G401.6 (cell line): ENCODE results near the gene CHRNA4.
"Not testable (repeated sequence)": the region's sequence is repeated elsewhere in the genome, so short reads cannot be mapped to it uniquely, and the experiment has no call there.

Experiments used
- FAIRE-seq: peaks from 2 replicates; lab custom pipeline; 2012; peaks lifted over from hg19 to GRCh38; lab: Jason Lieb, UNC

The CHRNA4 gene

DNA sequence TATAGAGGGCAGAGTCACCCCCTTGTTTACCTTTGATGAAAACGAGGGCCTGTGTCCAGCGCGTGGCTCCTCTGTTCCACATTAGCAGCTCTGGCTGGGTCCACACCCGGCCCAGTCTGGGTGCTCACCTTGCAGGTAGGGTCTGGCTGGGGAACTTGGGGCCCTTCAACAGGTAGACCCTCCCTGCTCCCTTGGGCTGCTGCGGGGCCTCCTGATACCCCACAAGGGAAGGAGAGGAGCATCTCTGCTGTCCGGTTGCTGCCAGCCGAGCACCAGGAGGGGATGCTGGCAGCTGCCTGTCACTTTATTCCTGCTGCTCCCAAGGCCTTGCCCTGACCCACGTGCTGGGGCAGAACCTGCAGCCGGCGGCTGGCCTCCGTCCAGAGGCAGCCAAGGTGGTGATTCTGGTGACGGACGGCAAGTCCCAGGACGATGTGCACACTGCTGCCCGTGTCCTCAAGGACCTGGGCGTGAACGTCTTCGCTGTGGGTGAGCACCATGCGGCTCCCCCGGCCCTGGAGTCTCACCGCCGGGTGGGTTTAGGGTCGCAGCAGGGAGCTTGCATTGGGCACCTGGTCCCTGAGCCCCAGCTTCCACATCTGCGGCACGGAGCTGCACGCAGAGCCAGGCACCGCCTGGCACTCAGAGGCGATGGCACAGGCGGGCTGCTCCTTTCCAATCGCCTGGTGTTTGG lies 52.8 kb downstream of the CHRNA4 start:
- FAIRE-seq: no peak

GRCh38 chr20:63307538-63308217 lies 53.5 kb downstream of the CHRNA4 start:
- no peak for FAIRE-seq

- FAIRE-seq: no peak
Observed at GRCh38 chr20:63306673-63307537, 54.2 kb downstream of the CHRNA4 start.

GRCh38 chr20:63305933-63306672 lies 55.0 kb downstream of the CHRNA4 start:
- not testable (repeated sequence) for FAIRE-seq

DNA sequence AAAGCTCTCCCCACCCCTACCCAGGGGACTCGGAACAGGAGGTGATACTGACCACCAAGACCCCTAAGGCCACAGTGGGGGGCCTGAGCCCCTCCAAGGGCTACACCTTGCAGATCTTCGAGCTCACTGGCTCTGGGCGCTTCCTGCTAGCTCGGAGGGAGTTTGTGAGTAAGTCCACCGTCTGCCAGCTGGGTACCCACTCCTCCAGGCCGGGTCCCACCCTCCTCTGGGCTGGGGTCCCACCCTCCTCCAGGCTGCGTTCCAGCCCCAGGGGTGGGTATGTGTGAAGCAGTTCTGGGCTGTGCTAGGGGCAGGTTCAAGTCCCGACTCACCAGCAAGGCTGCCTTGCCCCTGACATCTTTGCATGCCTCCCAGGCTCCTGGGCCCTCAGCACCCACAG lies 55.8 kb downstream of the CHRNA4 start:
- FAIRE-seq: no peak

DNA sequence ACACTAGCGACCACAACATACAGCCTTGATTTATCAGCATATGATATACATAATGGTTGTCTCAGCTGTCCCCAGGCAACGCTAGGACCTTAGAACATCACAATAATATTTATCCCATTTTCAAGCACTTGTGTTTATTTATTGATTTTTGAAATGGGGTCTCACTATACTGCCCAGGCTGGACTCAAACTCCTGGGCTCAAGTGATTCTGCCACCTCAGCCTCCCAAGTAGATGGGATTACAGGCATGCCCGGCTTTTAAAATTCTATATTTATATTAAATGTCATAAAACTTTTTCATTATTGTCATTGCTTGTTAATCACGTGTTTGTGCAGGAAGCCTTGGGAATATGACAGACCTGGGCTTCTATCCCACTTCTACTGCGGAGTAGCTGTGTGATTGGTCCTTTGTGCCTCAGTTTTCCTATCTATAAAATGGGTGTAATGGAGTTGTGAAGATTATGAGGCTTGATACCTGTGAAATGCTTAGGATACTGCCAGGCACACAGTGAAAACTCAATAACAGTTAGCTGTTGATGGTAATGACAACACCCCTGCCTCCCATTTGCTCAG lies 58.0 kb downstream of the CHRNA4 start:
- FAIRE-seq: no peak

GRCh38 chr20:63301671-63302070 lies 59.5 kb downstream of the CHRNA4 start:
- FAIRE-seq: peak; percentile 55

GRCh38 chr20:63298731-63299312 lies 62.3 kb downstream of the CHRNA4 start:
- no peak for FAIRE-seq

DNA sequence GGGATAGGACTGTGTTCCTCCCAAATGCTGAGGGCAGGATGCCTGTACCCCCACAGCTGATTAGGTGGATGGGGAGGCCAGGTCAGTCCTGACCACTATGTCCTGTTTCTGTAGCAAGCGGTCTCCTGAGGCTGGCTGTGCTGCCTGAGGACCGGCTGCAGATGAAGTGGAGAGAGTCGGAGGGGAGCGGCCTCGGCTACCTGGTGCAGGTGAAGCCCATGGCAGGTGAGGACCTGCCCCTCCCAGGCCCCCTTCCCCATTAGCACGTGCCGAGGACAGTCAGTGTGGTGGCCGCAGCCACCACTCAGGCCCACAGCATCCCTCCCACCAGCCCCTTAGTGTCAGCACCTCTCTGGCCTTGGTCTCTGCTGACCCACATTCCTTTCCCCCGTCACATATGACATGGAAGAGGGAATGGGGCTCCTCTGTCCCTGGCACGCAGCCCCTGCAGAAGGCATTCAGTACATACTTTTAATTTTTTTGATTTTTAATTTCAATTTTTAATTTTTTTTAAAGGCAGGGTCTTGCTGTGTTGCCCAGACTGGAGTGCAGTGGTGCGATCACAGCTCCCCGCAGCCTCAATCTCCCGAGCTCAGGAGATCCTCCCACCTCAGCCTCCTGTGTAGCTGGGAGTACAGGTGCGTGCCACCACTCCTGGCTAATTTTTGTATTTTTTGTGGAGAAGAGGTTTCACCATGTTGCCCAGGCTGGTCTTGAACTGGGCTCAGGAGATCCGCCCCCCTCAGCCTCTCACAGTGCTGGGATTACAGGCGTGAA lies 63.2 kb downstream of the CHRNA4 start:
- no peak for FAIRE-seq

DNA sequence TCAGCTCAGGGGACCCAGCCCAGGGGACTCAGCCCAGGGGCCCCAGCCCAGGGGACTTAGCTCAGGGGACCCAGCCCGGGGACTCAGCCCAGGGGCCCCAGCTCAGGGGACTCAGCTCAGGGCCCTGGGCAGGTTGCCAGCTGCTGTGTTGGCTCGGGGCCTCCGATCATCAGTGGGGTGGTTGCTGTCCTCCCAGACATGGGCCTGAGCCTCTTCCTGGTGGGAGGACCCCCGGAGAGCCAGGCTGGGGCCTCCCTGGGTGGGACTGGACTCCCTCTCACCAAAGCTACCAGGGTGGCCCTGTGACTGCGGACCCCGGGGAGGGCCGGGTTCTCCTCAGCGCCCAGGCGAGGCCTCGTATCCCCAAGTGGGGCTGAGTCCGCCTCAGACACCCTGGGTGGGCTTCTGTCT lies 63.8 kb downstream of the CHRNA4 start:
- no peak for FAIRE-seq

- no peak for FAIRE-seq
Observed at GRCh38 chr20:63296531-63297299, 64.4 kb downstream of the CHRNA4 start.

DNA sequence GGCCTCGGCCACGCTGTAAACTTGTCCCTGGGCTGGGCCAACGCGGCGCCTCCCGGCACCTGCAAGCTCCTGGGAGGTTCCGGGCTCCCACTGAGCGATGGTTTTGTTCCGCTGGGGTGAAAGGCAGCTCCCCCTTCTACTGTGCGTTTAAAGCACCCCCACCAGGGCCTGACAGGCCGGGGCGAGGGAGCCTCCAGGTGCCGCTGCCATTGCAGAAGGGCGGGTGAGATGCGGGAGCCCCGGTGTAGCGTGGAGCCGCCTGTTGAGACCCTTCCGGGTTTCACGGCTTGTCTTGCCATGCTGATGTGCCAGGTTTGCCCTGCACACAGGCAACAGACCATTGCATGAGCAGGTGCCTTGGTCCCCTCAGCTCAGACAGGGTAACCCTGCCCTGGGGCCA lies 65.3 kb downstream of the CHRNA4 start:
- no peak for FAIRE-seq

DNA sequence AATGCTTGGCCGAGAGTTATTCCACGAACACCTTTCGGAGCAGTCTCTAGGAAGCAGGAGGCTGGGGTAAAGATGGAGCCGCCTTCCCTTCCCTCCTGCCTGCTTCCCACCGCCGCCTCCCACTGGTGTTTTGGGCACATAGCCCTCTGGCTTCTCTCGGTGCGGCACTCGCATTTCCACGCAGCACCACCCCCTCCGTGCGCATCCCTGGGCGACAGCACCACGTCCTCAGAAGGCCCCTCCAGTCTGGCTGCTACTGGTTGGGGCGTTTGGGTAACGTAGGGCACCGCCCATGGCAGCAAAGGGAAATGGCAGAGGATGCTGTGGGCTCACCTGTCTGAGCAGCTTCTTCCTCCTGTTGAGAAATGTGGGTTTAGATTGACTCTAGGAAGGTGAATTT lies 65.7 kb downstream of the CHRNA4 start:
- no peak for FAIRE-seq

GRCh38 chr20:63295018-63295417 lies 66.1 kb downstream of the CHRNA4 start:
- no peak for FAIRE-seq

DNA sequence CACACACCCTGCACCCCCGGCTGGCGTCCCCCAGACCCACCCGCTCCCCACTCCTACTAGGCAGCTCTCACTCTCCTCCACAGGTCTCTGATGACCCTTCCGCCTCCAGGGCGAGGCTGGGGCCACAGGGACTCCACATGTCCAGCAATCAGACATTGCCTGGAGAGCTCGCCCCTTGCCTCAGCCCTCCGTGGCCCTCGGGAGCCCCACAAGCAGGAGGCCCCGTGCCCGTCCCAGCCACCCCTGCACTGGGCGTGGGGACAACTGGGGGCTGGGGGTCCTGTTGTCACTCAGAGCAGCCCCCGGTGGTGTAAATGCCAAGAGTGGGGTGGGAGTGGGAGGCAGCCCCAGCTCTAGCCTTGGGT lies 66.6 kb downstream of the CHRNA4 start:
- no peak for FAIRE-seq

DNA sequence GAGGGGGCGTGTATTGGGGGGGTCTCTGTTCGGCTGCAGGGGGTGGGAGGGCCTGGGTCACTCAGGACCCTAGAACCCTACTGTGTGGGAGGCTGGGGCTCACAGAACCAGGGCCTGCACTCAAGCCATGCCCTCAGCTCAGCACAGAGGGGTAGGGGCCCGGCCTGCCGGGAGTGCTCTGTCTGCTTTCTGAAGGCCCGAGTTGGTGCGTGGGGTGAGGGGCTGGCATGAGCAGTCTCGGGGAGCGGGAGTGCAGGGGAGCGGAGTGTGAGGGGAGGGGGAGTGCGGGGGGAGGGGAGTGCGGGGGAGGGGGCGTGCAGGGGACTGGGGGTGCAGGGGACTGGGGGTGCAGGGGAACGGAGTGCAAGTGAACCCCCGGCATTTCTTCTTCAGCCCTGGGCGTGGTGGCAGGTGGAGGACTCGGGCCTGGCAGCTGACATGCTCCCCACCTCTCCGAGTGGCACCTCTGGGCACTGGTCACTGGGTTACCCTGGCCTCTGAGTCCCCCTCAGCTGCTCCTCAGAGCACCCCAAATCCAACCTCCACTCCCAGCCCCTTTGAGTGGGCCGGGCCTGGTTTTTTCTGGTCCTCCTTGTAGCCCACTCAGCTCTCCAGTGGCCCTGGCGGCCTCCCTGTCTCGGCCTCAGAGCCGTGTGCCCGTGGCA lies 67.1 kb downstream of the CHRNA4 start:
- no peak for FAIRE-seq

DNA sequence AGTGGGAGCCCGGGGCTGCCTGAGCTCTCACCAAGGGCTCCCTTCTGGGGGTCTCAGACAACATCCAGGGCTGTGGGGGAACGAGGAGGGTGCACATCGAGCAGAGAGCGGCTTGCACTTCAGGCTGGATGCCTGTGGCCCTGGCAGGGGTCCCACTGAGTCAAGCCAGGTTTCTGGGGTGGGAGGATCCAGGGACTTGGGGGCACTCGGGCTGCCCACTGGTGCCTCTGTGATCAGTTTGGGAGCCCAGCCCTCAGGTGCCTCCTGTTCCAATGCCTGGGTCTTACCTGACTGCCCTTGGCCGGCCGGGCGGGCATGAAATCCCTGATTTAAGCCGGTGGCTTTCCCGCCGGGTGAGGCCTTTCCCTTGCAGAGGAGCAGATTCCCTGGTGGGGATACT lies 67.7 kb downstream of the CHRNA4 start:
- FAIRE-seq: no peak
